Effector memory CD4-positive, alpha-beta T cell (primary cell): ENCODE measurements around the gene DCT.
"Not testable (repeated sequence)": the region's sequence is repeated elsewhere in the genome, so short reads cannot be mapped to it uniquely, and the experiment has no call there.

Experiments used
- DNase-seq, 3 donors: peaks; one replicate each; pipeline ENCODE4 v3.0.0-alpha.2; 2020
- H3K27ac ChIP-seq: 2 replicates; pipeline ENCODE4 v1.7.0; 2013; ENCODE audit warnings: mild to moderate bottlenecking, low read length, moderate library complexity; ENCODE audit not compliant: insufficient read depth, poor library complexity, severe bottlenecking
- H3K27me3 ChIP-seq: replicated peaks from 2 replicates; pipeline ENCODE4 v1.7.0; 2013; ENCODE audit warnings: mild to moderate bottlenecking, low read length; ENCODE audit not compliant: insufficient read depth, control insufficient read depth, poor library complexity, severe bottlenecking
- H3K36me3 ChIP-seq: 2 replicates; pipeline ENCODE4 v1.7.0; 2013; ENCODE audit warnings: mild to moderate bottlenecking, low read length, moderate library complexity; ENCODE audit not compliant: control insufficient read depth, insufficient read depth
- H3K4me1 ChIP-seq: 2 replicates; pipeline ENCODE4 v1.7.0; 2013; ENCODE audit warnings: low read length, mild to moderate bottlenecking; ENCODE audit not compliant: control insufficient read depth, insufficient read depth, poor library complexity, severe bottlenecking
- H3K4me3 ChIP-seq: 2 replicates; pipeline ENCODE4 v1.7.0; 2013; ENCODE audit warnings: low read length, low read depth, mild to moderate bottlenecking; ENCODE audit not compliant: insufficient read depth, poor library complexity, severe bottlenecking
- H3K9me3 ChIP-seq: 2 replicates; pipeline ENCODE4 v1.7.0; 2013; ENCODE audit warnings: mild to moderate bottlenecking, low read length, moderate library complexity; ENCODE audit not compliant: control insufficient read depth
- total RNA-seq, 3 donors: gene quantifications; one replicate each; lab custom pipeline; 2026; lab: John Stamatoyannopoulos, UW

The DCT gene
- total RNA-seq: 0.17 to 0.97 (median 0.52) reads per million in 3 donors

DNA sequence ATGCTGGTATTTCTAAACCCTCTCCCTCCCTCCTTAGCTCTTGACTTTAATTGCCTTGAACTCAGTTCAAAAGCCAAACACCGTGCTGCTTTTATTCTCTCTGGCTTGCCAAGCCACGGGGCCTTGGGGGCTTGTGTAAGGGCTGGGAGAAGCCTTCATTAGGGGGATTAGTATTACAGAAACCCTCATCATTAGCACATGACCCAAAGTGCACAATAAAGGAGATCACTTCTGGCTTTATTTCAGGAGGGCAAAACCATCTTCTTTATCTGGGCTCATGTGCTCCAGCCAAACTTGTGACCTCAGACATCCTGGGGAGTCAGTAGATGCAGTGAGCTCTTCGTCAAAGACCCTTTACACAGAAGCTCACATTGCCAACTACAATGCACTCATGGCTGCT, at the start of gene DCT:
Gene DCT, minus strand, starts transcription at position 67 of the 400 bp plus-strand sequence. CDS start 427 bp downstream, outside the sequence.
- no peaks in the 10 kb centered on the region for H3K9me3 ChIP-seq
- H3K27me3 ChIP-seq: no peaks in the 10 kb centered on the region
- no peak within 1 kb of the TSS for H3K4me3 ChIP-seq
- no peaks in the 10 kb centered on the region for H3K4me1 ChIP-seq
- DNase-seq: no peak
- no peak within 1 kb of the TSS for H3K27ac ChIP-seq
- H3K36me3 ChIP-seq: no peaks in the 10 kb centered on the region

DNA sequence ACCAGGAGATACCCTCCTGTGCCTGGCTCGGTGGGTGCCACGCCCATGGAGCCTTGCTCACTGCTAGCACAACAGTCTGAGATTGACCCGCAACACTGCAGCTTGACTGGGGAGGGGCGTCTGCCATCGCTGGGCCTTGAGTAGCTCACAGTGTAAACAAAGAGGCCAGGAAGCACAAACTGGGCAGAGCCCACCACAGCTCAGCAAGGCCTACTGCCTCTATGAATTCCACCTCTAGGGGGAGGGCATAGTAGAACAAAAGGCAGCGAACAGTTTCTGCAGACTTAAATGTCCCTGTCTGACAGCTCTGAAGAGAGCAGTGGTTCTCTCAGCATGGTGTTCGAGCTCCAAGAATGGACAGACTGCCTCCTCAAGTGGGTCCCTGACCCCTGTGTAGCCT, 47.5 kb upstream of the DCT start:
- H3K27ac ChIP-seq, H3K27me3 ChIP-seq, H3K9me3 ChIP-seq: not testable (repeated sequence)

GRCh38 chr13:94525781-94526180, 46.3 kb upstream of the DCT start:
- Histone ChIP-seq H3K4me1 (no peaks in the 10 kb centered on the region), H3K4me3 (no peak overlapping the region), H3K27ac (no peak overlapping the region), H3K9me3 (no peaks in the 10 kb centered on the region), H3K27me3 (no peaks in the 10 kb centered on the region), H3K36me3 (no peaks in the 10 kb centered on the region)
- DNase-seq: no peak

More for the DNA sequence above, 47.5 kb upstream of the DCT start:
- H3K4me3 ChIP-seq, H3K36me3 ChIP-seq, DNase-seq, H3K4me1 ChIP-seq: not testable (repeated sequence)

DNA sequence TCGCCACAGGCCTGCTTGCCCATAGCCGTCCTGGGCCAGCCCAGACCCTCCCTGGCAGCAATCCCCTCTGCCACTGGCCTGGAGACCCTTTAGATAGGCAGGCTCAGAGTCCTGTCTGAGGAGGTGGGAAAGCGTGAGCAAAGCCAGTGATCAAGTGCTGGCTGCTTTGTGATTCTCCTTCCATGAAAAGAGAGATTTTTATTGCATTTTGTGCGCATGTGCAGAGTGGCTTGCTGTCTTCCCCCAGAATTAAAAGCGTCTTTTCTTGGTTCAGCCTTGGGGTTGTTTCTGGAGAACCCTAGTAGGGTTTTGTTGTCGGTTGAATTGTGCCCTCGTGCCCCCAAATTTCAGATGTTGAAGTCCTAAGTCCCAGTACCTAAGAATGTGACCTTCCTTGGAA, 44.9 kb upstream of the DCT start:
- Histone ChIP-seq H3K4me3 (no peak overlapping the region), H3K27me3 (no peaks in the 10 kb centered on the region), H3K4me1 (no peaks in the 10 kb centered on the region), H3K27ac (no peak overlapping the region), H3K9me3 (no peaks in the 10 kb centered on the region), H3K36me3 (no peaks in the 10 kb centered on the region)
- no peak for DNase-seq

DNA sequence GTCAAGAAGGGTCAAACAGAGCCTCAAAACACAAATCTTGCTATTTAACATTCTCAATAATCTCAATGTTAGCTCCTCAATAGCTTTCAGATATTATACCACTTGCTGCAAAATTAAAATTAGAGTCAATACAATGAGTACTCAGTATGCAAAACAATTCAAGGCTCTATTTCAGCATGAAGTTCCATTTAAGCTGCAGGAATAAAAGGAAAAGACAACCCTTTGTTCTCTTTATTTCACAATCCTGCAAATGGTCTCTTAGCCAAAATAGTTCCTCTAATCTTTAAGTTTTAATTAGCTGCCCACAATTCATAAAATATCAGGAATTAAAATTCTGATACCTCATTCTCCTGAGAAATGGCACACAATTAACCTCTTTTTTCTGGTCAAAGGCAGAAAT, 40.5 kb upstream of the DCT start:
- Histone ChIP-seq H3K9me3 (no peaks in the 10 kb centered on the region), H3K27me3 (no peaks in the 10 kb centered on the region), H3K4me1 (no peaks in the 10 kb centered on the region), H3K4me3 (no peak overlapping the region), H3K36me3 (no peaks in the 10 kb centered on the region), H3K27ac (no peak overlapping the region)
- DNase-seq: no peak

DNA sequence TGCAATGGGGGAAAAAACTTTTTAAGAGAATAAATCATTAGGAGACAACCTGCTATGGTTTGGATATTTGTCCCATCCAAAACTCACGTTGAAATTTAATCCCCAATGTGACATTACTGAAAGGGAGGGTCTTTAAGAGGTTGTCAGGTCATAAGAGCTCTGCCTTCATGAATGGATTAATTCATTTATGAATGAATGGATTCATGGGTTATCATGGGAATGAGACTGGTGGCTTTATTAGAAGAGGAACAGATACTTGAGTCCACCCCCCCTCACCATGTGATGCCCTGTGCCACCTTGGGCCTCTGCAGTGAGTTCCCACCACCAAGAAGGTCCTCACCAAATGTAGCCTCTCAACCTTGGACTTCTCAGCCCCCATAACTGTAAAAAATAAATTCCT, 37.0 kb upstream of the DCT start:
- Histone ChIP-seq H3K27ac (no peak overlapping the region), H3K9me3 (no peaks in the 10 kb centered on the region), H3K36me3 (no peaks in the 10 kb centered on the region), H3K27me3 (no peaks in the 10 kb centered on the region), H3K4me3 (no peak overlapping the region), H3K4me1 (no peaks in the 10 kb centered on the region)
- DNase-seq: no peak

- Histone ChIP-seq H3K27ac (no peak overlapping the region), H3K36me3 (no peaks in the 10 kb centered on the region), H3K4me3 (no peak overlapping the region), H3K27me3 (no peaks in the 10 kb centered on the region), H3K4me1 (no peaks in the 10 kb centered on the region), H3K9me3 (no peaks in the 10 kb centered on the region)
- DNase-seq: no peak
These were observed 36.4 kb upstream of the DCT start for GRCh38 chr13:94515911-94516310.

DNA sequence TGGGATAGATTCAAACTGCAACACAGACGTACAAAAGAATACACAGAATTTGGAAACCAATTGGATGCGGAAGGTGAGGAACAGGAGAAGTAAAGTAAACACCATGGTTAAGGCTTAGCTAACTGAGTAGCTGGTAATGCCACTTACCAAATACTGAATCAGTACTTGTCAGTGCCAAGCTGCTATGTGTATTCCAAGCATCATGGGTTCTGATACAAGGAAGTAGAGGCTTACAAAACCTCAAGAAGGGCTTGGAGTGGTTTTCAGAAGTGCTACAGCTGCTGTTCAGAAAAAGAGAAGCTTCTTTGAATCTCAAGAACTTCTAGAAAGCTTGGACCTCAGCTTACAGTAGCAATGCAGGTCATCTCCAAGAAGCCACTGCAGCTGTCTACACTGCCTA, 35.9 kb upstream of the DCT start:
- H3K36me3 ChIP-seq: no peaks in the 10 kb centered on the region
- DNase-seq: no peak
- no peaks in the 10 kb centered on the region for H3K4me1 ChIP-seq
- H3K27me3 ChIP-seq: no peaks in the 10 kb centered on the region
- H3K27ac ChIP-seq: no peak overlapping the region
- H3K9me3 ChIP-seq: no peaks in the 10 kb centered on the region
- H3K4me3 ChIP-seq: no peak overlapping the region

GRCh38 chr13:94513026-94513425, 33.5 kb upstream of the DCT start:
- no peaks in the 10 kb centered on the region for H3K27me3 ChIP-seq
- H3K36me3 ChIP-seq: no peaks in the 10 kb centered on the region
- no peaks in the 10 kb centered on the region for H3K4me1 ChIP-seq
- no peaks in the 10 kb centered on the region for H3K9me3 ChIP-seq
- no peak overlapping the region for H3K27ac ChIP-seq
- no peak for DNase-seq
- no peak overlapping the region for H3K4me3 ChIP-seq

- Histone ChIP-seq H3K9me3 (no peaks in the 10 kb centered on the region), H3K36me3 (no peaks in the 10 kb centered on the region), H3K27me3 (no peaks in the 10 kb centered on the region), H3K27ac (no peak overlapping the region), H3K4me3 (no peak overlapping the region), H3K4me1 (no peaks in the 10 kb centered on the region)
- no peak for DNase-seq
These were observed 26.2 kb upstream of the DCT start for GRCh38 chr13:94505730-94506129.

DNA sequence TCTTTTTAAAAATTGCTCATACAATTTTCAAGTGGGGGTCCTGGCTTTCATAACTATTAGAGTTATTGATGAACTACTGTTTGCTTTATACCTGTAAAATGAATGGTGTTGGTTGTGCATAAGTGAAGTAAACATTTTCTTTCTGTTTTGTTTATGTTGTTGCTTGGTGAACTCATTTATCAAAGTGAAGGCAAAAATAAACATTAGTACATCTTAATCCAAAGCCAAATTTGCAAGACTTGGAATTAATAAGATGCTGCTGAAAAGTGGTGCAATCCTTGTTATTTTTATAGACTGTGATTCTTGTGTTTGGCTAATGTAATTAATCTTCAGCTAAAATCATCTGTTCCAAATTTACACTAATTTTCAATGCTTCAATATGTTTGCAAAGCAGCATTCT, 24.4 kb upstream of the DCT start:
- no peaks in the 10 kb centered on the region for H3K27me3 ChIP-seq
- no peak for DNase-seq
- no peaks in the 10 kb centered on the region for H3K9me3 ChIP-seq
- H3K4me1 ChIP-seq: no peaks in the 10 kb centered on the region
- H3K36me3 ChIP-seq: no peaks in the 10 kb centered on the region
- no peak overlapping the region for H3K4me3 ChIP-seq
- H3K27ac ChIP-seq: no peak overlapping the region
